ENCODE results near the gene SGCA. TPM values are rescaled to one million over a fixed set of nuclear protein-coding genes. Genes with fewer than 3 reads are reported as not detected.

The SGCA gene
- total and polyA plus RNA-seq, 7 donors = 120 to 291 (median 254) TPM

DNA sequence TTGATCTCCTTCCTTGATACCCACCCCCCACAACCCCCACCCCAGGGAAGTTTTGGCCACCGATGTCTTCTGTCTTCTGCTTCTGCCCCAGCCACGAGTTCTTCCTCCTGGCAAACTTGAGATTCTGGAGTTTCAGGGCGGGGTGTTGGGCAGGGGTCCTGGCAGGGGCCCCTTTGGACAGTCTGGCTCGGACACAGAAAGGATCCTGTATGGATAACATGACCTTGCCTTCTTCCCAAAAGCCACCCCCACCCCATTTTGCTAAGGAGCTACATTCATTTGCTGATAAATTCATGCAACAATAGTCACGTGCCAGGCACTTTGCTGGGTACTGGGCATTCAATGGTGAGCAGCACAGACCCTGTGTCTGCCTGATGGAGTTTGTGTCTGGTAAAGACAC, 41.5 kb downstream of the SGCA start:
- Histone ChIP-seq H3K4me3 (no peak overlapping the region), H3K4me1 (peaks cover 4% of the 10 kb centered on the region), H3K27me3 (ENCODE audit: insufficient read depth in 3 of 3, low read length in 2 of 3) (peaks cover 0 to 60% (median 9%) of the 10 kb centered on the region in 3 donors), H3K9me3 (no peaks in the 10 kb centered on the region), H3K27ac (no peak overlapping the region), H3K36me3 (ENCODE audit: insufficient read depth in 1 of 2, low read depth in 1 of 2) (no peaks in the 10 kb centered on the region)
- ATAC-seq = no peak
- intact Hi-C loops (cut with DNase I) = no loop called here
- no peak for DNase-seq
- WGBS, 3 donors = 44 to 52% (median 46%) methylated on average over 5 of the region's 5 CpGs
- TF ChIP-seq, protein P1, sequence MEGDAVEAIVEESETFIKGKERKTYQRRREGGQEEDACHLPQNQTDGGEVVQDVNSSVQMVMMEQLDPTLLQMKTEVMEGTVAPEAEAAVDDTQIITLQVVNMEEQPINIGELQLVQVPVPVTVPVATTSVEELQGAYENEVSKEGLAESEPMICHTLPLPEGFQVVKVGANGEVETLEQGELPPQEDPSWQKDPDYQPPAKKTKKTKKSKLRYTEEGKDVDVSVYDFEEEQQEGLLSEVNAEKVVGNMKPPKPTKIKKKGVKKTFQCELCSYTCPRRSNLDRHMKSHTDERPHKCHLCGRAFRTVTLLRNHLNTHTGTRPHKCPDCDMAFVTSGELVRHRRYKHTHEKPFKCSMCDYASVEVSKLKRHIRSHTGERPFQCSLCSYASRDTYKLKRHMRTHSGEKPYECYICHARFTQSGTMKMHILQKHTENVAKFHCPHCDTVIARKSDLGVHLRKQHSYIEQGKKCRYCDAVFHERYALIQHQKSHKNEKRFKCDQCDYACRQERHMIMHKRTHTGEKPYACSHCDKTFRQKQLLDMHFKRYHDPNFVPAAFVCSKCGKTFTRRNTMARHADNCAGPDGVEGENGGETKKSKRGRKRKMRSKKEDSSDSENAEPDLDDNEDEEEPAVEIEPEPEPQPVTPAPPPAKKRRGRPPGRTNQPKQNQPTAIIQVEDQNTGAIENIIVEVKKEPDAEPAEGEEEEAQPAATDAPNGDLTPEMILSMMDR (IDR thresholded peaks at IDR 0.05) = no peak

DNA sequence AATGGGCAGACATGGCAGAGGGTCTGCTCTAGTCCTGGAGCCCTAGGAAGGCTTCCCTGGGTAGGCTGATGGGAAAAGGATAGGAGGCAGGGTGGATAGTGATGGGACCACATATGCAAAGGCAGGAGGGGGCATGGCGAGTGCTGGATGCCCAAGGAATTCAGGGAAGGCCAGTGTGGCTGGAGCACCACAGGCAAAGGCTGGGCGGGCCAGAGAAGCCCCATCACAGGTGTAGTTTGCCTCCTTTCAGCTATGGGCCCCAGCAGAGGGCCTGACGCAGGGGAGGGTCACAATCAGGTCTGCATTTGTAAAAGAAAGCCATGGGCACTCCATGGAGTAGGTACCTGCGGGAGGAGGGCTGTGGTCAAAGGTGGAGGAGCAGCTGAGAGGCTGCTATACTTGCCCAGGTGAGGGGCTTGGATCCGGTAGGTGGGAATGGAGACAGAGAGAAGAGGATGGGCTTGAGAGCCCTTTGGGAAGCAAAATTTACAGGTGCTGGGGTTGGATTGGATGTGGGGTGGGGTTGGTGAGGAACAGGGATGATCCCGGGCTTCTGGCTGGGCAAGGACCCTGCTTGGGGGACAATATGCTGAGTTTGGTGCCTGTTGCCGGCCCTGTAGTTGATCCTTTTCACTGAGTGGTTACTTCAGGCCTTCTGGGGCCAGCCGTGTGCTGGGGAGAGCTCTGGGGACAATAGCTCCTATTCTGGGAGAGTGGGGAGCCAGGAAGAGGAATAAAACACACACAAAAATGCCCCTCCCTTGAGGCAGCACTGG, 42.2 kb downstream of the SGCA start:
- peaks cover 4% of the 10 kb centered on the region for H3K4me1 ChIP-seq
- WGBS, 3 donors = 87 to 90% (median 89%) methylated on average over 8 of the region's 8 CpGs
- TF ChIP-seq, protein P1 (IDR thresholded peaks at IDR 0.05) = no peak
- no peak overlapping the region for H3K4me3 ChIP-seq
- H3K36me3 ChIP-seq (ENCODE audit: insufficient read depth in 1 of 2, low read depth in 1 of 2) = no peaks in the 10 kb centered on the region
- no peak overlapping the region for H3K27ac ChIP-seq
- ATAC-seq (no peak), DNase-seq (no peak)
- intact Hi-C loops (cut with DNase I) = no loop called here
- no peaks in the 10 kb centered on the region for H3K9me3 ChIP-seq
- peaks cover 0 to 56% (median 9%) of the 10 kb centered on the region in 3 donors for H3K27me3 ChIP-seq (ENCODE audit: insufficient read depth in 3 of 3, low read length in 2 of 3)

DNA sequence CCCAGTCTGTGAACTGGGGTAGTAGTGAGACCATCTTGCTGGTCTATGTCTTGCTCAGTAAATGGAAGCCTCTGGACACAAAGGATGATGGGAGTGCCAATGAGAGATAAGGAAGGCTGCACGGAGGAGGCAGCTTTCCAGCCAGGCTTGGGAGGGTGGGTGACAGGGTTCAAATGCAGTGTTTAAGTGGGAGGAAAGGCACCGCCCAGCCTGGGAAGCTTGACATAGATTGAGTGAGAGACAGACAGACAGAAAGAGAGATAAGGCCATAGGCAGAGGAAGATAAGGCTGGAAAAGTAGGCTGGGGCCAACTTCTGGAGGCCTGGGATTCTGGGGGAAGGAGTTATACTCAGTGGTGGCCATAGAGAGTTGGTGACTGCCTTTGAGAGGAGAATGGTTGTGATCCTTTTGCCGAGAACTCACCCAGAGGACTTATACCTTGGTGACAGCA, 42.8 kb downstream of the SGCA start:
- no peaks in the 10 kb centered on the region for H3K36me3 ChIP-seq (ENCODE audit: insufficient read depth in 1 of 2, low read depth in 1 of 2)
- H3K4me1 ChIP-seq = peaks cover 4% of the 10 kb centered on the region
- H3K4me3 ChIP-seq = no peak overlapping the region
- TF ChIP-seq, protein P1 (IDR thresholded peaks at IDR 0.05) = no peak
- 86 to 90% (median 90%) methylated on average over 3 of the region's 3 CpGs for WGBS, 3 donors
- intact Hi-C loops (cut with DNase I) = no loop called here
- H3K9me3 ChIP-seq = no peaks in the 10 kb centered on the region
- peaks cover 0 to 56% (median 9%) of the 10 kb centered on the region in 3 donors for H3K27me3 ChIP-seq (ENCODE audit: insufficient read depth in 3 of 3, low read length in 2 of 3)
- no peak overlapping the region for H3K27ac ChIP-seq
- no peak for DNase-seq
- no peak for ATAC-seq

DNA sequence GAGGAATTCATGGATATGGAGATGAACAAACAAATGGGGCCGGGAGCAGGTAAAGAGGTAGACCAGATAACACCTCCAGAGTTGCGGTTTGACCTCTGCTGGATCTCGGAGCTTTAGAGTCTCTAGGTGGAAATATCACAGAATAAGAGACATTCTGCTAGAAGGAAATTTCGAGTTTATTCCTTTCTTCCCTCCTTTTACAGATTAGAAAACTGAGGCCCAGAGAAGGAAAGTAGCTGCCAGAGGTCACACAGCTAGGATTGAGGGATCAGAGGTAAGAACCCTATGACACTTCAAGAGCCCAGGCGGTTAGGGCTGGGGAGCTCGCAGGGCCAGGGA, 43.3 kb downstream of the SGCA start:
- Histone ChIP-seq H3K27ac (peak overlapping the region; percentile 4), H3K9me3 (no peaks in the 10 kb centered on the region), H3K4me1 (peaks cover 4% of the 10 kb centered on the region), H3K27me3 (ENCODE audit: insufficient read depth in 3 of 3, low read length in 2 of 3) (peaks cover 0 to 54% (median 9%) of the 10 kb centered on the region in 3 donors), H3K4me3 (no peak overlapping the region), H3K36me3 (ENCODE audit: insufficient read depth in 1 of 2, low read depth in 1 of 2) (no peaks in the 10 kb centered on the region)
- DNase-seq = no peak
- TF ChIP-seq, protein P1 (IDR thresholded peaks at IDR 0.05) = no peak
- intact Hi-C loops (cut with DNase I) = no loop called here
- no peak for ATAC-seq
- 85 to 86% (median 85%) methylated on average over 6 of the region's 6 CpGs for WGBS, 3 donors

Data from psoas muscle (tissue), 8 donors.